ENCODE data around the gene PRICKLE3.
"Not testable (repeated sequence)": the region's sequence is repeated elsewhere in the genome, so short reads cannot be mapped to it uniquely, and the experiment has no call there.

PRICKLE3 gene

GRCh38 chrX:49155243-49155899 lies 30.8 kb downstream of the PRICKLE3 start:
- TF ChIP-seq POLR2A (IDR thresholded peaks at IDR 0.05; ENCODE audit: low read depth, low read length) (no peak), SPI1 (IDR thresholded peaks at IDR 0.05; ENCODE audit: low read depth, low read length) (no peak), POLR2AphosphoS5 (IDR thresholded peaks at IDR 0.05; ENCODE audit: low read depth, low read length) (no peak), PAX5 (IDR thresholded peaks at IDR 0.05; ENCODE audit: insufficient read depth, low read length, severe bottlenecking) (no peak)
- DNase-seq (ENCODE audit: insufficient read length, low spot score) (no peak), FAIRE-seq (peak; percentile 56)

DNA sequence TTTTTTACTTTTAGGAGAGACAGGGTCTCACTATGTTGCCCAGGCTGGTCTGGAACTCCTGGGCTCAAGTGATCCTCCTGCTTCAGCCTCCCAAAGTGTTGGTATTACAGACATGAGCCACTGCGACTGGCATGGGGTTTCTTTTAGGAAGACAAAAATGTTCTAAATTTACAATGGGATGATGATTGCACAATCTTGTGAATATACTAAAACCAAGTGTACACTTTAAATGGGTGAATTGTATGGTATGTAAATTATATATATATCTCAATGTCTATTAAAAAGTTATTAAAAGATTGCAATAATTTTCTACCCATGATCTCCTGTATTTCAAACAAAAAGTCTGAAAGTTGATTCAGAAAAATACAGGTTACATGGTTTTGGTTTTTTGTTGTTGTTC lies 32.7 kb downstream of the PRICKLE3 start:
- FAIRE-seq (no peak), DNase-seq (ENCODE audit: insufficient read length, low spot score) (no peak)
- no peak for TF ChIP-seq PAX5 (IDR thresholded peaks at IDR 0.05; ENCODE audit: insufficient read depth, low read length, severe bottlenecking)
- TF ChIP-seq POLR2AphosphoS5 (IDR thresholded peaks at IDR 0.05; ENCODE audit: low read depth, low read length), result no peak
- no peak for TF ChIP-seq POLR2A (IDR thresholded peaks at IDR 0.05; ENCODE audit: low read depth, low read length)
- no peak for TF ChIP-seq TAF1 (IDR thresholded peaks at IDR 0.05; ENCODE audit: low read depth, low read length)
- TF ChIP-seq POU2F2 (IDR thresholded peaks at IDR 0.05; ENCODE audit: low read depth, low read length), result no peak
- TF ChIP-seq SPI1 (IDR thresholded peaks at IDR 0.05; ENCODE audit: low read depth, low read length), result no peak

DNA sequence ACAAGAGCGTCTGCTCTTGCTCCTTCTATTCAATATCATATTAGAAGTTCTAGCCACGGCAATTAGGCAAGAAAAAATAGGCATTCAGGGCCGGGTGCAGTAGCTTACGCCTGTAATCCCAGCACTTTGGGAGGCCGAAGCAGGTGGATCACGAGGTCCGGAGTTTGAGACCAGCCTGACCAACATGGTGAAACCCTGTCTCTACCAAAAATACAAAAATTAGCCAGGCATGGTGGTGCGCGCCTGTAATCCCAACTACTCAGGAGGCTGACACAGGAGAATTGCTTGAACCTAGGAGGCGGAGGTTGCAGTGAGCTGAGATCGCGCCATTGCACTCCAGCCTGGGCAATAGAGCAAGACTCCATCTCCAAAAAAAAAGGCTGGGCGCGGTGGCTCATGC lies 36.9 kb downstream of the PRICKLE3 start:
- not testable (repeated sequence) for DNase-seq (ENCODE audit: insufficient read length, low spot score); FAIRE-seq

GRCh38 chrX:49148390-49149100 lies 37.6 kb downstream of the PRICKLE3 start:
- not testable (repeated sequence) for FAIRE-seq; DNase-seq (ENCODE audit: insufficient read length, low spot score)

DNA sequence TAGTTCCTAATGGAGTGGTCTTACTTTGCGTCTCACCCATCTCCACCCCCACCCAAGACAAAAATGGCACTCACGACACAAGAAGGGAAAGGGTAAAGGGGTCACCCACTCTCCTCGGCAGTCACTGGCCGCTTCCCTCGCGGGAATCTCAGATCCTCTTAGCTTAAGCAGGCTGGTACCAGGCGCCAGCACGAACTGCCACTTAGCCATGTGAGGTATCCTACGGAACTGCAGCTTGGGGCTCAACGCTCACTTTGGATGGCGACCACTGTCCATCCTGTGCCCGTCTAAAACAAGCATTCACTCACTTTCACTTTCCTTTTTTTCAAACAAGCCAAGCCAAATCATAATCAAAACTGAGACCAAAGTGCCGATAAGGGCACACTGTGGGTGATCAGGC lies 38.2 kb downstream of the PRICKLE3 start:
- FAIRE-seq, result no peak
- TF ChIP-seq TAF1 (IDR thresholded peaks at IDR 0.05; ENCODE audit: low read depth, low read length), result no peak
- TF ChIP-seq POLR2A (IDR thresholded peaks at IDR 0.05; ENCODE audit: low read depth, low read length), result no peak
- no peak for TF ChIP-seq PAX5 (IDR thresholded peaks at IDR 0.05; ENCODE audit: insufficient read depth, low read length, severe bottlenecking)
- TF ChIP-seq POU2F2 (IDR thresholded peaks at IDR 0.05; ENCODE audit: low read depth, low read length), result no peak
- TF ChIP-seq POLR2AphosphoS5 (IDR thresholded peaks at IDR 0.05; ENCODE audit: low read depth, low read length), result no peak
- no peak for TF ChIP-seq SPI1 (IDR thresholded peaks at IDR 0.05; ENCODE audit: low read depth, low read length)

DNA sequence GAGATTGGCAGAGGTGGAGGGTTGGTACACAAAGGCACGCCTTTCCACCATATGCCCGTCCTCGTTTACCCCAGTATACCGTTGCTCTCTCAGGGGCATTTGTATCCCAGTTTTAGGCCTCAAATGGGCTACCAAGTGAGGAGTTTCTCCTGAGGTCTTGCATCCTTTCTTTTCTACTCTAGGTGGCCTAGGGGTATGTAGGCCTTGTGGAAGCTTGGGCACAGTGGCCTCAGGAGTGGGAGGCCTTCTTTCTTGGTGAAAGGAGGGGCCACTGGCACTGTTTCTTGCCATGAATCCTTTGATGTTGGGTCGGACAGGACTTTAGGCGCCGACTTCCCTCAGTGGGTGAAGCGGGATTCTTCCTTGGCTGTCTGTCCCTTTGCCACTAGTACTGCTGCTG lies 38.9 kb downstream of the PRICKLE3 start:
- FAIRE-seq (no peak), DNase-seq (ENCODE audit: insufficient read length, low spot score) (no peak)
- TF ChIP-seq POLR2AphosphoS5 (IDR thresholded peaks at IDR 0.05; ENCODE audit: low read depth, low read length) (no peak), PAX5 (IDR thresholded peaks at IDR 0.05; ENCODE audit: insufficient read depth, low read length, severe bottlenecking) (no peak), TAF1 (IDR thresholded peaks at IDR 0.05; ENCODE audit: low read depth, low read length) (no peak), SPI1 (IDR thresholded peaks at IDR 0.05; ENCODE audit: low read depth, low read length) (no peak), POU2F2 (IDR thresholded peaks at IDR 0.05; ENCODE audit: low read depth, low read length) (no peak), POLR2A (IDR thresholded peaks at IDR 0.05; ENCODE audit: low read depth, low read length) (no peak)

More for the DNA sequence above, 38.2 kb downstream of the PRICKLE3 start:
- DNase-seq (ENCODE audit: insufficient read length, low spot score), result no peak

GRCh38 chrX:49143154-49143553 lies 43.0 kb downstream of the PRICKLE3 start:
- DNase-seq (ENCODE audit: insufficient read length, low spot score); FAIRE-seq: not testable (repeated sequence)

- DNase-seq (ENCODE audit: insufficient read length, low spot score); FAIRE-seq: not testable (repeated sequence)
Observed at GRCh38 chrX:49142264-49142663, 43.9 kb downstream of the PRICKLE3 start.

DNA sequence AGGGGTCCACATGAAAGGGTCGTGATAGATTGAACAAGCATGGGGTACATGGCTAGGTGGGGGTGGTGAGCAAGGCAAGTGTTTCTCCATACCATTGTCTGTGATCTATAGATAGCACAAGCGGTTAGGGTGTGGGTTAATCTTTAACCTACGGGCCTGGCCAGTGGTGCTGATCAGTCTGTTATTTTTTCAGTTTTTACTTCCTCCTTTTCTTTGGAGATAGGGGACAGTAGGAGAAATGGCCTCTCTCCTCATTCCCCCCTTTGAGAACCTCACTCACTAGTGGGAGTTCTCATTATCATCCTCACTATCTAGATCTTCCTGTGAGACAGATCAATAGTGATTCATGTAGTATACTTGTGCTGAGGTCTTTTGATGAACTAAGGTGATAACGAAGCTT lies 46.5 kb downstream of the PRICKLE3 start:
- no peak for DNase-seq (ENCODE audit: insufficient read length, low spot score)
- no peak for FAIRE-seq
- TF ChIP-seq SPI1 (IDR thresholded peaks at IDR 0.05; ENCODE audit: low read depth, low read length), result no peak
- no peak for TF ChIP-seq TAF1 (IDR thresholded peaks at IDR 0.05; ENCODE audit: low read depth, low read length)
- no peak for TF ChIP-seq POLR2A (IDR thresholded peaks at IDR 0.05; ENCODE audit: low read depth, low read length)
- no peak for TF ChIP-seq POLR2AphosphoS5 (IDR thresholded peaks at IDR 0.05; ENCODE audit: low read depth, low read length)
- no peak for TF ChIP-seq PAX5 (IDR thresholded peaks at IDR 0.05; ENCODE audit: insufficient read depth, low read length, severe bottlenecking)
- TF ChIP-seq POU2F2 (IDR thresholded peaks at IDR 0.05; ENCODE audit: low read depth, low read length), result no peak

- TF ChIP-seq TAF1 (IDR thresholded peaks at IDR 0.05; ENCODE audit: low read depth, low read length) (no peak), PAX5 (IDR thresholded peaks at IDR 0.05; ENCODE audit: insufficient read depth, low read length, severe bottlenecking) (no peak), SPI1 (IDR thresholded peaks at IDR 0.05; ENCODE audit: low read depth, low read length) (no peak), POU2F2 (IDR thresholded peaks at IDR 0.05; ENCODE audit: low read depth, low read length) (no peak), POLR2A (IDR thresholded peaks at IDR 0.05; ENCODE audit: low read depth, low read length) (no peak), POLR2AphosphoS5 (IDR thresholded peaks at IDR 0.05; ENCODE audit: low read depth, low read length) (no peak)
- FAIRE-seq (no peak), DNase-seq (ENCODE audit: insufficient read length, low spot score) (no peak)
Observed at GRCh38 chrX:49137492-49137891, 48.7 kb downstream of the PRICKLE3 start.

DNA sequence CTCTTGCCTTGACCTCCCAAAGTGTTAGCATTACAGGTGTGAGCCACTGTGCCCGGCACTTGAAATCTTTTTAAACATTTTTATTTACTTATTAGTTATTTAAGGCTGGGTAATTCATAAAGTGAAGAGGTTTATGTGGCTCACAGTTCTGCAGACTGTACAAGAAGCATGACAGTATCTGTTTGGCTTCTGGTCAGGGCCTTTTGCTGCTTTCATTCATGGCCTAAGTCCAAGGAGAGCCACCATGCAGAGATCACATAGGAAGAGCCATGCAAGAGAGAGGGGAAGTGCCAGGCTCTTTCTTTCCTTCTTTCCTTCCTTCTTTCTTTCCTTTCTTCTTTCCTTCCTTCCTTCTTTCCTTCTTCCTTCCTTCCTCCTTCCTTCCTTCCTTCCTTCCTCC lies 52.4 kb downstream of the PRICKLE3 start:
- TF ChIP-seq POU2F2 (IDR thresholded peaks at IDR 0.05; ENCODE audit: low read depth, low read length) (no peak), TAF1 (IDR thresholded peaks at IDR 0.05; ENCODE audit: low read depth, low read length) (no peak), SPI1 (IDR thresholded peaks at IDR 0.05; ENCODE audit: low read depth, low read length) (no peak), POLR2A (IDR thresholded peaks at IDR 0.05; ENCODE audit: low read depth, low read length) (no peak), PAX5 (IDR thresholded peaks at IDR 0.05; ENCODE audit: insufficient read depth, low read length, severe bottlenecking) (no peak), POLR2AphosphoS5 (IDR thresholded peaks at IDR 0.05; ENCODE audit: low read depth, low read length) (no peak)
- no peak for FAIRE-seq

GRCh38 chrX:49132275-49132674 lies 53.9 kb downstream of the PRICKLE3 start:
- not testable (repeated sequence) for DNase-seq (ENCODE audit: insufficient read length, low spot score); FAIRE-seq

More for the DNA sequence above, 52.4 kb downstream of the PRICKLE3 start:
- no peak for DNase-seq (ENCODE audit: insufficient read length, low spot score)

Measured in GM12891 (cell line).